AG08396 (cell line): ENCODE data around the gene PCNX1.
"Not testable (repeated sequence)": the region's sequence is repeated elsewhere in the genome, so short reads cannot be mapped to it uniquely, and the experiment has no call there.

ENCODE experiments used
- DNase-seq: peaks from one replicate; pipeline ENCODE4 v3.0.0; 2012; ENCODE audit warnings: low spot score, mixed read lengths

The PCNX1 gene

GRCh38 chr14:71122866-71123565 lies 215.8 kb downstream of the PCNX1 start:
- DNase-seq = no peak

DNA sequence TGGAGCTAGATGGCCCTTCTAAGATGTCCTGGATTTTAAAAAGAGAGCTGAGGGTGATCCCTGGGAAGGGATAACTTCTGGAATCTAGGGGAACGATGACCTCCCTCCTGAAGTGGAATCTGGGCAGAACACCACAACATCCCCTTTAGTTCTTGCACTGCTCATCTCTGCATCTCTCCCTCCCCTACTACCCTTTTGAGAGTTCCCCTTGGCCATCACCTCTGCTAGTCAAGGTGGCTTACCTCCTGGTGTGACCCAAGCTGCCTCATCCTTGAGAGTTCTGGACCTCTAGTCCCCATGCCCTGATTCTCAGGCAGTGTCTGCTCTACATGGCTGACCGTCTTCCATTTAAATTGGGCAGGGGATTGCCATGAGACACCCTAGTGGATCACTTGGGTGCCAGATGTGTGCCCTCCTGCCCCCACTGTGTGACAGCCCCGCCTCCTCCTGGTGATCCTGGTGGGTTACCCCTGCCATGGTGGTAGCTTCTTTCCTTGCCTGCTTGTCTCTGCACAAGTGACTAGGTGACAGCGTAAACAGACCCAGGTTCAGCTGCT lies 216.4 kb downstream of the PCNX1 start:
- DNase-seq = no peak

DNA sequence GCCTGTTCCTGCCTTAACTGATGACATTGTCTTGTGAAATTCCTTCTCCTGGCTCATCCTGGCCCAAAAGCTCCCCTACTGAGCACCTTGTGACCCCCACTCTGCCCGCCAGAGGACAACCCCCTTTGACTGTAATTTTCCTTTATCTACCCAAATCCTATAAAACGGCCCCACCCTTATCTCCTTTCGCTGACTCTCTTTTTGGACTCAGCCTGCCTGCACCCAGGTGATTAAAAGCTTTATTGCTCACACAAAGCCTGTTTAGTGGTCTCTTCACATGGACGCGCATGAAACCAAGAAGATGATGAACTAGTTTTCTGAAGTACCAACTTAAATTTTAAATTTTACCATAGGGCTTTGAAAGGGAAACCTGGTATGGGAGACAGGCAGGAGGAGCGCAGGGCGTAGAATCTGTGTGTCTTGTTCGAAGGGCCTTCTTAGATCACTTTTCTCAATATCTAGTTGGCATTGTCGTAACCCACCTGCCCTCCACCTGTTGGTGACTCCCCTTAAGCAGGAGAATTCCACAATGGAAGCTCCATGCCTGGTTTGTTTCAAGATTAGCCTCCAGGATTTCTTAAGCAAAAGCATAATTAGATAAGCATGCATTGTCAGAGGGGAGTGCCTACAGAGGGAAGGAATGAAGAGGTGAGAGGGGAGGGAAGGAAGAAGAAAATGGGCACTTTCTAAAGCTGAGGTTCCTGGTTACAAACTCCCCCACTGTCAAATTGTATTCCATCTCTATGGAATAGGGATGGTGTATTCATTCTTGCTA lies 222.6 kb downstream of the PCNX1 start:
- not testable (repeated sequence) for DNase-seq

DNA sequence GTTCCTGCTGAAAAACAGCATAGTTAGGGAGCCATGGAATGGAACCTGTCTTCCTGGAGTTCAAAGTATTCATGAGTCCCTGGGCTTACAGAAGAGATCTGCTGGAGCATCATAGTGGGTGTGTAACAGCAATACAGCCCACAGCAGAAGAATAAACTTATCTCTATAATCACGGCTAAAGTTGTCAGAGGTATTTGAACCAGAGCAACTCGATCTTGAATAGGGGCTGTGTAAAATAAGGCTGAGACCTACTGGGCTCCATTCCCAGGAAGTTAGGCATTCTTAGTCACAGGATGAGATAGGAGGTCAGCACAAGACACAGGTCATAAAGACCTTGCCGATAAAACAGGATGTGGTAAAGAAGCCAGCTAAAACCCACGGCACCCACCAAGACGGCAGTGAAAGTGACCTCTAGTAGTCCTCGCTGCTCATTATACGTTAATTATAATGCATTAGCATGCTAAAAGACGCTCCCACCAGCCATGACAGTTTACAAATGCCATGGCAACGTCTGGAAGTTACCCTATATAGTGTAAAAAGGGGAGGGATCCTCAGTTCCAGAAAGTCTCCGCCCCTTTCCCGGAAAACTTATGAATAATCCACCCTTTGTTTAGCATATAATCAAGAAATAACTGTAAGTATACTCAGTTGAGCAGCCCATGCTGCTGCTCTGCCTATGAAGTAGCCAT lies 223.4 kb downstream of the PCNX1 start:
- no peak for DNase-seq

GRCh38 chr14:71133296-71133695 lies 226.0 kb downstream of the PCNX1 start:
- DNase-seq = no peak

- DNase-seq = no peak
These were observed 228.2 kb downstream of the PCNX1 start for GRCh38 chr14:71135496-71135895.

DNA sequence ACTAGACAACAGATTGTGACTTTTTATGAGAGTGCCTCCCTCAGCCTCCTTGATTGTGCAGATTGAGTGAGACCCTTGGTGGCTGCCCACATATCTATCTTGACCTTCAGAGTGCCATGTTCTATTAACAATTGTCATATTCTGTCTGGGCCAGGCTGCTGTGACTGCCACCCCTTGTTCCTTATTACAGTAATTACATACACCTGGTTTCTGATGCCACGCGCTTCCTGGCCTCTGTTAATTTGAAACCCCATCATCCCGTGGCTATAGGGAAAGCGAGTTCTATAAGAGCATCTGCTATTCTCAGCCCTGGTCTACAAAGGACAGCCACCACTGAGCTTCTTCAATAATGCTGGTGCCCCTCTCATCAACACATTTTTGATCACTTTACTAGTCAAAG lies 228.7 kb downstream of the PCNX1 start:
- DNase-seq = no peak

GRCh38 chr14:71136386-71137060 lies 229.3 kb downstream of the PCNX1 start:
- DNase-seq = no peak

DNA sequence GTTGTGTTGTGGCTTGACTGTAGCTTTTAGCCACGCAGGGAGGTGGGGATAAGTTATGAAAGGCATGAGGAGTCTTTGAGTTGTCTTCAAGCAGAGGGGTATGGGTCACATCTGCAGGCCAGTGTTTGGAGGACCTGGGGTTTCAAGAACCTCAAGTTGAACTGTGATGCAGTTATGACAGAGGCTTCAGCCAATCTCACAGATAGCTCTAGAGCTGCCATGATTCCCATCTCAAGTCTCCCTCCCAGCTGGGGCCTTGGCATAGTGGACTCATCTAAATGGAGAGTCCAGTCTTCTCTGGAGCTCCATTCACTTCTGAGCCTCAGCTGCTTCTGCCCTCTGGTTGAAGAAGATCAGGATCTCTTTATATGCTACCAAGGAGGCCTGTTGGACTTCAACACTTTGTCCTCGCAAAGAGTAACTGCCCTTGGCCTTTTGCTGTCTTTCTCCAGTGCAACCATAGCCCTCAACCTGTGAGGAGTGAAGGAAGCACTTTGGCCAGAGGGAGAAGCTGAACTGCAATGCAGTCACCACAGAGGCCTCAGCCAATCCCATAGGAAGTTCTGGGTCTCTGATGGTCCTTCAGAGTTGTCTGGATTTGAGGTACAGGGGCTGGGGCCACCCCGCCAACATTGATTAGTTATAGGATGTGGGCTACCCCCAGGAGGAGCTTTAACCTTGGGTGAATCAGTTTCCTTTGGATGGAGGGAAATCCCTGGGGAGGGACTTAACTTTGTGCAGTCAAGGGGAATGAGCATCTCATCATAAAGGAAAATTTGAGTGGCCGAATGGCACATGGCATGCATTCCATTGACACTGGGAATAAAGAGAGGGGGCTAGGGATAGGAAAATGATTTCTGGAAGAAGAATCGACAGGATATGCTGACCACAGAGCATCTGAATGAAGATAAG lies 230.5 kb downstream of the PCNX1 start:
- no peak for DNase-seq

GRCh38 chr14:71138448-71139293 lies 231.4 kb downstream of the PCNX1 start:
- DNase-seq = peak; percentile 72

GRCh38 chr14:71139294-71139946 lies 232.2 kb downstream of the PCNX1 start:
- DNase-seq = no peak

- DNase-seq = no peak
These were observed 232.9 kb downstream of the PCNX1 start for GRCh38 chr14:71140157-71140556.

- DNase-seq = no peak
These were observed 234.6 kb downstream of the PCNX1 start for GRCh38 chr14:71141701-71142374.

GRCh38 chr14:71142375-71143038 lies 235.2 kb downstream of the PCNX1 start:
- peak; percentile 61 for DNase-seq

GRCh38 chr14:71143381-71144290 lies 236.4 kb downstream of the PCNX1 start:
- DNase-seq = no peak

GRCh38 chr14:71147335-71147734 lies 240.1 kb downstream of the PCNX1 start:
- DNase-seq = not testable (repeated sequence)

DNA sequence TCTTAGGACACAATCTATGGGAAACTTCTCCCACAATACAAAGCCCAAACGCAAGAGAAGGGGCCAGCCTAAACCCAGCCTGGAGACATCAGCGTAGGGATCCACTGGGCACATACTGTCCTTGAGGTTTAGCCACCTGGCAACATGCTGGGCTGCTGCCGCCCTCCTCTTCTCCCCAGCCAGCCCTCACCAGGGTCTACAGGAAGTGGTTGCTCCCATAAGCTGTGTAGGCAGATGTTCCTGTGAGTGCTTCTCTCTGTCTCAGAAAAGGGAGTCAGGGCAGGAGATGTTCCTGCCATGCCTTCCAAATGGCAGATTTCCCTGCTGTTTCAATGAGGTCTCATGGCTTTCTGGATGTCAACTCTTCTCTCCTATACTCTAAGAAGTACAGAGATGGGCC lies 241.4 kb downstream of the PCNX1 start:
- DNase-seq = no peak
